WI38 (cell line): ENCODE results near the gene CNGA3.

Experiments used
- H3K4me3 ChIP-seq: 2 replicates; pipeline ENCODE4 v1.5.1; 2011; ENCODE audit warnings: low read depth, mild to moderate bottlenecking, control low read depth, low read length
- CTCF ChIP-seq: IDR thresholded peaks from 2 replicates; pipeline ENCODE4 v1.5.1; 2012; ENCODE audit warnings: low read depth, mild to moderate bottlenecking, control low read depth, low read length

Gene CNGA3

DNA sequence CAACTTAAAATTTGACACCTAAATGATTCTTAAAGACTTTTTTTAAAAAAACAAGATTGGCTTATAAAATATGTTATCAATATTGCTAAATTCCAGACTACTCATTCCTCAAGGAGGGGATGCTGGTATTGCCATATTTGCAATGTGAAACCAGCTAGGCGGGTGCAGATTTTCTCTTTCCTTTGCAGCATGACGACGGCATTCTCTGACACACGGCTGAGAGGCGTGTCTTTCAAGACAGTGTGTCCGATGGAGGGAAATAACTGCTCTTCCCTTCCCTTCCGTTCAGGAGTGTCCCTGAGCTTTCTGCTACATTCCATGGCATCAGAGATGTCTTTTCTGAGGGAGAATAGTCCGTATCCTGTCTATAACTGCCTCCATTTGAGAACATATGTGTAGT is 38.2 kb upstream of the CNGA3 start:
- no peak for TF ChIP-seq CTCF
- no peak overlapping the region for H3K4me3 ChIP-seq

- no peak overlapping the region for H3K4me3 ChIP-seq
- no peak for TF ChIP-seq CTCF
Observed at GRCh38 chr2:98308532-98308931, 37.7 kb upstream of the CNGA3 start.

DNA sequence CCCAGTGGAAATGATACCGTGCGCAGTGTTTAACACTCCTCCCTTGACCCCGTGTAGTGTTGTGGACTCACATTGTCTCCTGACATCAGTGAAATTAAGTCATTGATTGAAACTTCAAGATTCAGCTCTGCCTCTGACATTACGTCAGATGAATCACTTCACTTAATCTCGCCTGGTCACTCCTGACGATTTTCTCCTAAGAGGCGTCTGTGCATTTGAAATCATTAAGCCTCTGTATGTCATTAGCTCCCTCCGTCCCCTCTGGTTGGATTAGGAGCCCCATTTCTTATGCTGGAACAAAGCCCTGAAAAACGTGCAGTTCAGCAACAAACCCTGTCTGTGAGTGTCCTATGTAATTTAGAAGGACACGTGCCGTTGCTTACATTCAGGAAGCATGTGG is 36.7 kb upstream of the CNGA3 start:
- no peak for TF ChIP-seq CTCF
- no peak overlapping the region for H3K4me3 ChIP-seq

DNA sequence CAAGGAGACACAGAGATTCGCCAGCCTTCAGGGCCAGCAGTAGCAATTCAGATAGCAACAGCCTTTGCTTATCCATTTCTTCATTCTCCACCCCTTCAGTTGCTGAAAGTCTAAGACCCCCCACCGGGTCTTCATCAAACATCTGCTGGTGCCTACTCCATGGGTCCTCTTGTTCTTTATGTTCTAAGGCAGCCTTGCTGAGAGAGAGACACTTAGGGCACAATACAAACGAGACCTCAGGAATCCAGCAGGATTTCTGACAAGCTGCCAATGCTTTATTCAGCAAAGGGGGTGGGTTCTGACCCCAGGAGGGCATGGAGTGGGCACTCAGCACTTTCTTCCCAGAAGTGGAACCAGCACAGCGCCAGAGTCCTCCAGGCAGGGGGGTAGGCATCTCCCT is 36.2 kb upstream of the CNGA3 start:
- TF ChIP-seq CTCF, result no peak
- no peak overlapping the region for H3K4me3 ChIP-seq

DNA sequence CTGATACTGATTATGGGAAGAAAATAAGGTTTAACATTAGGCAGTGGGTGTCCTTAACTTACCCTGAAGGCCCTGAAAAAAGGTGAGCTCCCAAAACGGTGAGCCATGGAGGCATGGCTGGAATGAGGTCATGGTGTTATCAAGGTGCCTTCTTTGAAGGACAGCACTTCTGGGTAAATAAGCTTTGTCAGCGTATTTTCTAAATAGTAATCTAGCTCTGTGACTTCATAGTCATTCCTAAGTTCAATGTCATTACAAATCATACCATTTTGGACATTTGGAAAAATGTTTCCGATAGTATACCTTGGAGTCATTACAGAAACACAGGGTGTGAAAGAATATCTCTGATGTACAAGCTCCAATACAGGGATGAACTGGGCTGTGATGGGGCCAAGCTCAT is 35.2 kb upstream of the CNGA3 start:
- H3K4me3 ChIP-seq, result no peak overlapping the region
- no peak for TF ChIP-seq CTCF

- no peak overlapping the region for H3K4me3 ChIP-seq
- TF ChIP-seq CTCF, result 0 out of 2 replicates have a peak, but pooled peaks have one; percentile 17
Observed at GRCh38 chr2:98311771-98312545, 34.3 kb upstream of the CNGA3 start.

GRCh38 chr2:98313492-98314250 is 32.6 kb upstream of the CNGA3 start:
- H3K4me3 ChIP-seq, result no peak overlapping the region
- TF ChIP-seq CTCF, result no peak
